SK-N-SH (cell line): ENCODE measurements around the gene SEMA4D. TPM values are rescaled to one million over a fixed set of nuclear protein-coding genes. Genes with fewer than 3 reads are reported as not detected.

ENCODE experiments used
- CTCF ChIA-PET: fragments of 300-600, 350-600 bp; formaldehyde crosslinking; extraction: SDS; loops from one replicate; lab custom pipeline; 2021; lab: Yijun Ruan, JAX
- POLR2A ChIA-PET: fragments of 350-600 bp; sonication (Branson Sonifier 250); formaldehyde crosslinking; extraction: SDS; loops from one replicate; lab custom pipeline; 2020; ENCODE audit warnings: antibody characterized with exemption, inconsistent platforms; lab: Yijun Ruan, JAX
- DNase-seq: peaks from one replicate; pipeline ENCODE4 v3.0.0; 2012
- H2AFZ ChIP-seq: fragments of 200-600 bp; sonication (generic); 2 replicates; pipeline ENCODE4 v1.8.1; 2016; ENCODE audit warnings: antibody characterized with exemption, mild to moderate bottlenecking, low read depth
- H3F3A ChIP-seq: fragments of 200-600 bp; sonication (generic); replicated peaks from 2 replicates; pipeline ENCODE3; 2016; ENCODE audit warnings: antibody characterized with exemption, mild to moderate bottlenecking; ENCODE audit not compliant: insufficient read depth
- H3K27ac ChIP-seq, 2 experiments: fragments of 200-500 bp in 1 of 2; fragments of 200-600 bp in 1 of 2; sonication (Bioruptor generic) in 1 of 2; sonication (generic), shearing (Covaris generic) in 1 of 2; 2 replicates each; pipeline versions ENCODE4 v1.5.1 to v1.6.1; 2014 to 2016; ENCODE audit warnings: low read depth in 2 of 2, inconsistent platforms in 1 of 2, low read length in 1 of 2, mild to moderate bottlenecking in 1 of 2, mixed read lengths in 1 of 2
- H3K27me3 ChIP-seq: fragments of 200-600 bp; sonication (generic), shearing (Covaris generic); 2 replicates; pipeline ENCODE4 v1.6.1; 2016; ENCODE audit warnings: mixed run types; ENCODE audit not compliant: insufficient read depth
- H3K36me3 ChIP-seq, 2 experiments: fragments of 200-500 bp in 1 of 2; fragments of 200-600 bp in 1 of 2; sonication (Bioruptor generic) in 1 of 2; sonication (generic) in 1 of 2; replicated peaks in 1 of 2; 2 replicates each; pipeline versions ENCODE3 to v1.5.1; 2014 to 2016; ENCODE audit warnings: low read length in 1 of 2, mild to moderate bottlenecking in 1 of 2; ENCODE audit not compliant: insufficient read depth in 2 of 2, control insufficient read depth in 1 of 2
- H3K4me1 ChIP-seq, 2 experiments: fragments of 200-500 bp in 1 of 2; fragments of 200-600 bp in 1 of 2; sonication (Bioruptor generic) in 1 of 2; sonication (generic), shearing (Covaris generic) in 1 of 2; 2 replicates each; pipeline versions ENCODE4 v1.5.1 to v1.6.1; 2014 to 2016; ENCODE audit warnings: low read depth in 1 of 2, low read length in 1 of 2, mixed run types in 1 of 2; ENCODE audit not compliant: insufficient read depth in 2 of 2, control insufficient read depth in 1 of 2
- H3K4me2 ChIP-seq: fragments of 200-600 bp; sonication (generic), shearing (Covaris generic); 2 replicates; pipeline ENCODE4 v1.6.1; 2017; ENCODE audit warnings: mixed run types
- H3K4me3 ChIP-seq, 2 experiments: fragments of 200-500 bp in 1 of 2; fragments of 200-600 bp in 1 of 2; sonication (Bioruptor generic) in 1 of 2; sonication (generic), shearing (Covaris generic) in 1 of 2; 2 replicates each; pipeline versions ENCODE4 v1.5.1 to v1.8.1; 2014 to 2016; ENCODE audit warnings: low read depth in 2 of 2, inconsistent platforms in 1 of 2, low read length in 1 of 2, mild to moderate bottlenecking in 1 of 2, mixed read lengths in 1 of 2, moderate library complexity in 1 of 2
- H3K79me2 ChIP-seq: fragments of 200-600 bp; sonication (generic); 2 replicates; pipeline ENCODE4 v1.8.1; 2017; ENCODE audit warnings: mild to moderate bottlenecking; ENCODE audit not compliant: insufficient read depth
- H3K9ac ChIP-seq: fragments of 200-600 bp; sonication (generic); 2 replicates; pipeline ENCODE4 v1.6.1; 2017; ENCODE audit warnings: mixed run types
- H3K9me2 ChIP-seq: fragments of 200-600 bp; sonication (generic); 2 replicates; pipeline ENCODE4 v1.6.1; 2017; ENCODE audit warnings: mixed run types
- H3K9me3 ChIP-seq: fragments of 200-600 bp; sonication (generic); 2 replicates; pipeline ENCODE4 v1.6.1; 2017; ENCODE audit warnings: mixed run types, mild to moderate bottlenecking, moderate library complexity
- H4K20me1 ChIP-seq: fragments of 200-600 bp; sonication (generic); 2 replicates; pipeline ENCODE4 v1.6.1; 2017; ENCODE audit warnings: mild to moderate bottlenecking, mixed run types; ENCODE audit not compliant: insufficient read depth
- EP300 ChIP-seq, 2 experiments: IDR thresholded peaks; 2 replicates each; pipeline versions ENCODE4 v1.4.0 to v1.6.1; 2012; ENCODE audit warnings: borderline replicate concordance in 1 of 2, low read depth in 1 of 2, low read length in 1 of 2
- EZH2phosphoT487 ChIP-seq: fragments of 200-600 bp; sonication (generic); IDR thresholded peaks from 2 replicates; pipeline ENCODE4 v1.6.1; 2017; ENCODE audit warnings: low read depth, mixed run types, mild to moderate bottlenecking, antibody characterized with exemption, moderate library complexity, borderline replicate concordance
- FOSL2 ChIP-seq: IDR thresholded peaks from 2 replicates; pipeline ENCODE4 v1.4.0; 2012; ENCODE audit warnings: low read depth, mild to moderate bottlenecking, moderate library complexity, borderline replicate concordance
- FOXM1 ChIP-seq: IDR thresholded peaks from 2 replicates; pipeline ENCODE4 v1.4.0; 2012; ENCODE audit warnings: low read depth, mild to moderate bottlenecking
- GATA2 ChIP-seq: sonication (generic); formaldehyde crosslinking; IDR thresholded peaks from 2 replicates; pipeline ENCODE4 v1.5.0; 2020; ENCODE audit warnings: mild to moderate bottlenecking, missing genetic modification reagents
- MEF2A ChIP-seq: IDR thresholded peaks from 2 replicates; pipeline ENCODE4 v1.4.0; 2012; ENCODE audit warnings: low read depth, borderline replicate concordance
- MXI1 ChIP-seq: IDR thresholded peaks from 2 replicates; pipeline ENCODE4 v1.6.1; 2012; ENCODE audit warnings: mild to moderate bottlenecking, low read depth, low read length, improper control_type of control experiment
- POLR2AphosphoS5 ChIP-seq: IDR thresholded peaks from 2 replicates; pipeline ENCODE4 v1.6.1; 2012; ENCODE audit warnings: low read depth, low read length
- RAD21 ChIP-seq: IDR thresholded peaks from 2 replicates; pipeline ENCODE4 v1.6.1; 2012; ENCODE audit warnings: mild to moderate bottlenecking, low read length
- RXRA ChIP-seq: IDR thresholded peaks from 2 replicates; pipeline ENCODE4 v1.4.0; 2012; ENCODE audit warnings: low read depth, mild to moderate bottlenecking, borderline replicate concordance
- SMC3 ChIP-seq: IDR thresholded peaks from 2 replicates; pipeline ENCODE4 v1.6.1; 2012; ENCODE audit warnings: low read depth, low read length, improper control_type of control experiment
- TCF12 ChIP-seq: IDR thresholded peaks from 2 replicates; pipeline ENCODE4 v1.4.0; 2012
- YY1 ChIP-seq: IDR thresholded peaks from 2 replicates; pipeline ENCODE4 v1.4.0; 2012; ENCODE audit warnings: low read depth, mild to moderate bottlenecking
- WGBS: methylation state at CpG from one replicate; pipeline ENCODE4 v1.1.6; 2017; ENCODE audit warnings: low lambda C conversion rate; 5-methylcytosine and 5-hydroxymethylcytosine counted together
- polyA plus RNA-seq, 3 experiments: library from polyadenylated mRNA; depleted of rRNA; stranded (reverse); fragments of >200 nt; gene quantifications; 2 replicates each; pipeline ENCODE4 v1.2.3, GENCODE V29; 2012
- TF ChIP-seq, protein P1 (sequence below): IDR thresholded peaks from 2 replicates; pipeline ENCODE4 v1.6.1; 2012; ENCODE audit warnings: mild to moderate bottlenecking, low read depth, low read length, moderate library complexity
- TF ChIP-seq, protein P2 (sequence below): fragments of 200-600 bp; sonication (generic); IDR thresholded peaks from 2 replicates; pipeline ENCODE4 v1.6.1; 2017; ENCODE audit warnings: antibody characterized with exemption, mild to moderate bottlenecking, moderate library complexity
- TF ChIP-seq, protein P3 (sequence below): IDR thresholded peaks from 2 replicates; pipeline ENCODE4 v1.4.0; 2012; ENCODE audit warnings: low read depth
- TF ChIP-seq, protein P4 (sequence below): IDR thresholded peaks from 2 replicates; pipeline ENCODE4 v1.4.0; 2012; ENCODE audit warnings: low read depth, borderline replicate concordance
- TF ChIP-seq, protein P5 (sequence below): fragments of 150-350 bp; IDR thresholded peaks from 2 replicates; pipeline ENCODE4 v1.6.1; 2016; ENCODE audit warnings: mild to moderate bottlenecking, low read depth, low read length
- TF ChIP-seq, protein P6 (sequence below): IDR thresholded peaks from 2 replicates; pipeline ENCODE4 v1.4.0; 2012; ENCODE audit warnings: low read depth, borderline replicate concordance

SEMA4D gene
- polyA plus RNA-seq, 1 of the 3 experiments (the other 2 are of a cell fraction) = 4.8 TPM

DNA sequence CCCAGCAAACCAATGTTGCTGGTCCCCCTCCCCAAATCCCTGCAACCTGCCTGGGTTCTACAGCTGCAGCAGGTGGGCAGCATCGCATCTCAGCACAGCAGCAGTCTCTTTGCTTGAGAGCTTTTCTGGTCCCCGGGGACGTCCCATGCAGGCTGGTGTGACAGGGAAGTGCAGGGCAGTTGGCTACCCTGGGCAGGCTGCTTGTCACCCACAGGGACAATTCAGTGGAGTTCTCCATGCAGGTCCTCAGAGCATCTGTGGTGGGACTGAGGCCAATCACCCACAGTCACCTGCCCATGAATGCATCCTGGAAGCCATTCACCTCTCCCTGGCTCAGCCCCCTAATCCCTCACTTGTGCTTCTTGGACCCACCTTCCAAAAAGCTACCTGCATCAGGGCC lies 43.9 kb upstream of the SEMA4D start (continued):
- TF ChIP-seq, protein P1, sequence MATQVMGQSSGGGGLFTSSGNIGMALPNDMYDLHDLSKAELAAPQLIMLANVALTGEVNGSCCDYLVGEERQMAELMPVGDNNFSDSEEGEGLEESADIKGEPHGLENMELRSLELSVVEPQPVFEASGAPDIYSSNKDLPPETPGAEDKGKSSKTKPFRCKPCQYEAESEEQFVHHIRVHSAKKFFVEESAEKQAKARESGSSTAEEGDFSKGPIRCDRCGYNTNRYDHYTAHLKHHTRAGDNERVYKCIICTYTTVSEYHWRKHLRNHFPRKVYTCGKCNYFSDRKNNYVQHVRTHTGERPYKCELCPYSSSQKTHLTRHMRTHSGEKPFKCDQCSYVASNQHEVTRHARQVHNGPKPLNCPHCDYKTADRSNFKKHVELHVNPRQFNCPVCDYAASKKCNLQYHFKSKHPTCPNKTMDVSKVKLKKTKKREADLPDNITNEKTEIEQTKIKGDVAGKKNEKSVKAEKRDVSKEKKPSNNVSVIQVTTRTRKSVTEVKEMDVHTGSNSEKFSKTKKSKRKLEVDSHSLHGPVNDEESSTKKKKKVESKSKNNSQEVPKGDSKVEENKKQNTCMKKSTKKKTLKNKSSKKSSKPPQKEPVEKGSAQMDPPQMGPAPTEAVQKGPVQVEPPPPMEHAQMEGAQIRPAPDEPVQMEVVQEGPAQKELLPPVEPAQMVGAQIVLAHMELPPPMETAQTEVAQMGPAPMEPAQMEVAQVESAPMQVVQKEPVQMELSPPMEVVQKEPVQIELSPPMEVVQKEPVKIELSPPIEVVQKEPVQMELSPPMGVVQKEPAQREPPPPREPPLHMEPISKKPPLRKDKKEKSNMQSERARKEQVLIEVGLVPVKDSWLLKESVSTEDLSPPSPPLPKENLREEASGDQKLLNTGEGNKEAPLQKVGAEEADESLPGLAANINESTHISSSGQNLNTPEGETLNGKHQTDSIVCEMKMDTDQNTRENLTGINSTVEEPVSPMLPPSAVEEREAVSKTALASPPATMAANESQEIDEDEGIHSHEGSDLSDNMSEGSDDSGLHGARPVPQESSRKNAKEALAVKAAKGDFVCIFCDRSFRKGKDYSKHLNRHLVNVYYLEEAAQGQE = no peak
- TF ChIP-seq SMC3 = no peak
- TF ChIP-seq, protein P2, sequence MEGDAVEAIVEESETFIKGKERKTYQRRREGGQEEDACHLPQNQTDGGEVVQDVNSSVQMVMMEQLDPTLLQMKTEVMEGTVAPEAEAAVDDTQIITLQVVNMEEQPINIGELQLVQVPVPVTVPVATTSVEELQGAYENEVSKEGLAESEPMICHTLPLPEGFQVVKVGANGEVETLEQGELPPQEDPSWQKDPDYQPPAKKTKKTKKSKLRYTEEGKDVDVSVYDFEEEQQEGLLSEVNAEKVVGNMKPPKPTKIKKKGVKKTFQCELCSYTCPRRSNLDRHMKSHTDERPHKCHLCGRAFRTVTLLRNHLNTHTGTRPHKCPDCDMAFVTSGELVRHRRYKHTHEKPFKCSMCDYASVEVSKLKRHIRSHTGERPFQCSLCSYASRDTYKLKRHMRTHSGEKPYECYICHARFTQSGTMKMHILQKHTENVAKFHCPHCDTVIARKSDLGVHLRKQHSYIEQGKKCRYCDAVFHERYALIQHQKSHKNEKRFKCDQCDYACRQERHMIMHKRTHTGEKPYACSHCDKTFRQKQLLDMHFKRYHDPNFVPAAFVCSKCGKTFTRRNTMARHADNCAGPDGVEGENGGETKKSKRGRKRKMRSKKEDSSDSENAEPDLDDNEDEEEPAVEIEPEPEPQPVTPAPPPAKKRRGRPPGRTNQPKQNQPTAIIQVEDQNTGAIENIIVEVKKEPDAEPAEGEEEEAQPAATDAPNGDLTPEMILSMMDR = no peak
- TF ChIP-seq RAD21 = no peak
- no peak for TF ChIP-seq MEF2A

DNA sequence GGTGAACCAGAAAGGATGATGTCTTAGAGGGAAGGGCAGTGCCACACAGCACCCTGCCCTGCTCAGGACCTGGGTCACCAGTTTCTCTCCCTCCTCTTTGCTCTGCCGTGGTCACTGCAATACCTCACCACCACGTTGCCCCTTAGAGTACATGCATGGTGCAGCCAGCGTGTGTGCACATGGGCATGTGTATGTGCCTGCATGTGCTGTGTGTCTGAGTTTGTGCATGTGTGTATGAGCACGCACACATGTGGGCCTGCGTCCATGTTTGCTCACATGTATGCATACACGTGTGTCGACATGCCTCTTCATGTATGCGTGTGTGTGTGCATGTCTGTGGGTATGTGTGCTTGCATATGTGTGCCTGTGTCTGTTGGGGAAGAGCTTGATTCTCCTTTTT lies 41.5 kb upstream of the SEMA4D start:
- Histone ChIP-seq H3K27me3 (no peaks in the 10 kb centered on the region), H4K20me1 (no peaks in the 10 kb centered on the region), H3K36me3 (no peaks in the 10 kb centered on the region), H3K4me3 (no peak overlapping the region), H3K4me2 (no peak overlapping the region), H3K9me3 (no peaks in the 10 kb centered on the region), H3F3A (no peaks in the 10 kb centered on the region), H3K79me2 (no peaks in the 10 kb centered on the region), H3K9ac (no peak overlapping the region), H3K9me2 (no peaks in the 10 kb centered on the region), H3K27ac (no peak overlapping the region), H2AFZ (no peak overlapping the region), H3K4me1 (peaks cover 0 to 55% of the 10 kb centered on the region in 2 experiments; a peak in 1 of 4 replicates)
- WGBS = 82% methylated on average over 8 of the region's 8 CpGs
- POLR2A ChIA-PET = no interaction called here
- CTCF ChIA-PET = interaction anchor here (1.5 to 5.0 kb wide), 2 partner anchors 10 to 51 kb away, joined by 4 to 36 read pairs; no protein-coding TSS in a partner anchor
- no peak for DNase-seq
- TF ChIP-seq POLR2AphosphoS5 (no peak), FOXM1 (no peak), EZH2phosphoT487 (no peak), TCF12 (no peak), EP300 (IDR thresholded peaks at IDR 0.05; ENCODE audit: borderline replicate concordance in 1 of 2, low read depth in 1 of 2, low read length in 1 of 2) (no peak), FOSL2 (no peak), GATA2 (no peak), MXI1 (no peak), RXRA (no peak), SMC3 (no peak), YY1 (no peak)
- TF ChIP-seq, protein P2 = no peak
- TF ChIP-seq, protein P3, sequence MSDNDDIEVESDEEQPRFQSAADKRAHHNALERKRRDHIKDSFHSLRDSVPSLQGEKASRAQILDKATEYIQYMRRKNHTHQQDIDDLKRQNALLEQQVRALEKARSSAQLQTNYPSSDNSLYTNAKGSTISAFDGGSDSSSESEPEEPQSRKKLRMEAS = no peak
- TF ChIP-seq, protein P4, sequence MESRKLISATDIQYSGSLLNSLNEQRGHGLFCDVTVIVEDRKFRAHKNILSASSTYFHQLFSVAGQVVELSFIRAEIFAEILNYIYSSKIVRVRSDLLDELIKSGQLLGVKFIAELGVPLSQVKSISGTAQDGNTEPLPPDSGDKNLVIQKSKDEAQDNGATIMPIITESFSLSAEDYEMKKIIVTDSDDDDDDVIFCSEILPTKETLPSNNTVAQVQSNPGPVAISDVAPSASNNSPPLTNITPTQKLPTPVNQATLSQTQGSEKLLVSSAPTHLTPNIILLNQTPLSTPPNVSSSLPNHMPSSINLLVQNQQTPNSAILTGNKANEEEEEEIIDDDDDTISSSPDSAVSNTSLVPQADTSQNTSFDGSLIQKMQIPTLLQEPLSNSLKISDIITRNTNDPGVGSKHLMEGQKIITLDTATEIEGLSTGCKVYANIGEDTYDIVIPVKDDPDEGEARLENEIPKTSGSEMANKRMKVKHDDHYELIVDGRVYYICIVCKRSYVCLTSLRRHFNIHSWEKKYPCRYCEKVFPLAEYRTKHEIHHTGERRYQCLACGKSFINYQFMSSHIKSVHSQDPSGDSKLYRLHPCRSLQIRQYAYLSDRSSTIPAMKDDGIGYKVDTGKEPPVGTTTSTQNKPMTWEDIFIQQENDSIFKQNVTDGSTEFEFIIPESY = no peak
- TF ChIP-seq, protein P5, sequence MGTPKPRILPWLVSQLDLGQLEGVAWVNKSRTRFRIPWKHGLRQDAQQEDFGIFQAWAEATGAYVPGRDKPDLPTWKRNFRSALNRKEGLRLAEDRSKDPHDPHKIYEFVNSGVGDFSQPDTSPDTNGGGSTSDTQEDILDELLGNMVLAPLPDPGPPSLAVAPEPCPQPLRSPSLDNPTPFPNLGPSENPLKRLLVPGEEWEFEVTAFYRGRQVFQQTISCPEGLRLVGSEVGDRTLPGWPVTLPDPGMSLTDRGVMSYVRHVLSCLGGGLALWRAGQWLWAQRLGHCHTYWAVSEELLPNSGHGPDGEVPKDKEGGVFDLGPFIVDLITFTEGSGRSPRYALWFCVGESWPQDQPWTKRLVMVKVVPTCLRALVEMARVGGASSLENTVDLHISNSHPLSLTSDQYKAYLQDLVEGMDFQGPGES = no peak
- TF ChIP-seq, protein P6, sequence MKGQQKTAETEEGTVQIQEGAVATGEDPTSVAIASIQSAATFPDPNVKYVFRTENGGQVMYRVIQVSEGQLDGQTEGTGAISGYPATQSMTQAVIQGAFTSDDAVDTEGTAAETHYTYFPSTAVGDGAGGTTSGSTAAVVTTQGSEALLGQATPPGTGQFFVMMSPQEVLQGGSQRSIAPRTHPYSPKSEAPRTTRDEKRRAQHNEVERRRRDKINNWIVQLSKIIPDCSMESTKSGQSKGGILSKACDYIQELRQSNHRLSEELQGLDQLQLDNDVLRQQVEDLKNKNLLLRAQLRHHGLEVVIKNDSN = no peak
